ENCODE data around the gene SNED1. TPM values are rescaled to one million over a fixed set of nuclear protein-coding genes. Genes with fewer than 3 reads are reported as not detected.

SNED1 gene
- total RNA-seq, 1 experiment from 2014 or later, result 0.76 TPM

DNA sequence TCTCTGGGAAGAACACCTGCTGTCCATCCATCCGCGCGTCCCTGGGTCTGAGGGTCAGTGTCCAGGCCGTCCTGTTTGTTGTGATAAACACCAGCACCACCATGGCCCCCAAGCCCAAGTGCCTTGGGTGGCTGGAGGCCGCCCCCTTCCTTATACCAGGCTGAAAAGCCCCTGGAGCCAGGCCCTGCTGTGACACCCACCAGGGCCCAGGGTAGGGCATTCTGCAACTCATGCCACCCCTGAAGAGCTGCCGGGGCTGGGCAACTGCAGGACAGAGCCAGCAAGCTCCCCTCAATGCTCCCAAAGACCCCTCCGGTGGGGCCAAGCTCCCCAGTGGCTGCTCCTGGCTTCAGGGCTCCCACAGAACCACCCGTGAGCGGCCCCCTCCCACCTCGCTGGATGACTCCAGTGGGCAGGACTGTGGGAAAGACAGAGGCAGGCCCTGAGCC lies 31.9 kb upstream of the SNED1 start:
- CTCF ChIA-PET, result no interaction called here
- H3K36me3 Mint-ChIP-seq (ENCODE audit: insufficient read depth, unreplicated experiment), result no peaks in the 10 kb centered on the region
- no peak for DNase-seq
- no peaks in the 10 kb centered on the region for H3K9me3 Mint-ChIP-seq (ENCODE audit: low read depth, unreplicated experiment)
- TF ChIP-seq, protein P1, sequence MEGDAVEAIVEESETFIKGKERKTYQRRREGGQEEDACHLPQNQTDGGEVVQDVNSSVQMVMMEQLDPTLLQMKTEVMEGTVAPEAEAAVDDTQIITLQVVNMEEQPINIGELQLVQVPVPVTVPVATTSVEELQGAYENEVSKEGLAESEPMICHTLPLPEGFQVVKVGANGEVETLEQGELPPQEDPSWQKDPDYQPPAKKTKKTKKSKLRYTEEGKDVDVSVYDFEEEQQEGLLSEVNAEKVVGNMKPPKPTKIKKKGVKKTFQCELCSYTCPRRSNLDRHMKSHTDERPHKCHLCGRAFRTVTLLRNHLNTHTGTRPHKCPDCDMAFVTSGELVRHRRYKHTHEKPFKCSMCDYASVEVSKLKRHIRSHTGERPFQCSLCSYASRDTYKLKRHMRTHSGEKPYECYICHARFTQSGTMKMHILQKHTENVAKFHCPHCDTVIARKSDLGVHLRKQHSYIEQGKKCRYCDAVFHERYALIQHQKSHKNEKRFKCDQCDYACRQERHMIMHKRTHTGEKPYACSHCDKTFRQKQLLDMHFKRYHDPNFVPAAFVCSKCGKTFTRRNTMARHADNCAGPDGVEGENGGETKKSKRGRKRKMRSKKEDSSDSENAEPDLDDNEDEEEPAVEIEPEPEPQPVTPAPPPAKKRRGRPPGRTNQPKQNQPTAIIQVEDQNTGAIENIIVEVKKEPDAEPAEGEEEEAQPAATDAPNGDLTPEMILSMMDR (IDR thresholded peaks at IDR 0.05; ENCODE audit: unreplicated experiment), result no peak
- intact Hi-C loops (cut with micrococcal nuclease; ENCODE audit: unreplicated experiment), result no loop called here
- H3K27ac Mint-ChIP-seq (ENCODE audit: unreplicated experiment), result no peak overlapping the region
- H3K27me3 Mint-ChIP-seq (ENCODE audit: unreplicated experiment), result peaks cover 34% of the 10 kb centered on the region
- H3K4me1 Mint-ChIP-seq (ENCODE audit: low read depth, unreplicated experiment), result no peaks in the 10 kb centered on the region
- H3K4me3 Mint-ChIP-seq (ENCODE audit: low read depth, unreplicated experiment), result no peak overlapping the region
- BruUV-seq (replicated peaks), result no TSS peak

DNA sequence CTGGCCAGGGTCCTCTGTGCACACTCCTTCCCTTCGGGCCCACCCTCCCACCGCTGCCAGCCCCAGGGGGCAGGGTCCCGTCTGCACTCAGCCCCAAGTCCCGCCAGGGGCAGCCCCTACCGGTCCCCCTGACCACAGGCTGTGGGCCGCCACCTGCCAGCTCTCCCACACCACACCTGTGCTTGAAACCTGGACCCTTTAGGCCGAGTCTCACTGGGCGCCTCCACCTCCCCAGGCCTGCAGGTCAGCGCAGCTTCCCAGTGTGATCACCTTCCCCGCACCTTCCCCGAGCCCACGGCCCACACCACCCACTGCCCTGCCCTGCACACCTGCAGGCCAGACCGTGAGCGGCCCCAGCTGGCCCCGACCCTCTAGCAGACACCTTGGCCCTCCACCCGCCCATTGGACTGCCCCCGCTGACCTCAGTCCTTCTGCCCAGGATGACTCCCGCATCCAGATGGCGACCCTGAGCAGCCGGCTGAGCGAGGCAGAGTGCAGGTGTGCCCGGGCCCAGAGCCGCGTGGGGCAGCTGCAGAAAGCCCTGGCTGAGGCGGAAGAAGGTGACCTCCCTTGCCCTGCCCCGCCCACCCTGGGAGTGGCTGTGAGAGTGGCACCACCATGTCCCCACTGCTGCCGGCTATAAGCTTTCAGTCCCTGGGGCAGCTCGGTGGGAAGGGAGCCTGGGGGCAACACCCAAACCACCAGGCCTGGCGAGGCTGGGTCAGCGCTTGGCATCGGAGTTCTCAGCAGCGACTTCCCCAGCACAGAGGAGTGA lies 31.3 kb upstream of the SNED1 start:
- no TSS peak for BruUV-seq (replicated peaks)
- Mint-ChIP-seq H3K4me3 (ENCODE audit: low read depth, unreplicated experiment) (no peak overlapping the region), H3K36me3 (ENCODE audit: insufficient read depth, unreplicated experiment) (no peaks in the 10 kb centered on the region), H3K27ac (ENCODE audit: unreplicated experiment) (no peak overlapping the region), H3K27me3 (ENCODE audit: unreplicated experiment) (peaks cover 40% of the 10 kb centered on the region), H3K4me1 (ENCODE audit: low read depth, unreplicated experiment) (no peaks in the 10 kb centered on the region), H3K9me3 (ENCODE audit: low read depth, unreplicated experiment) (no peaks in the 10 kb centered on the region)
- CTCF ChIA-PET, result no interaction called here
- intact Hi-C loops (cut with micrococcal nuclease; ENCODE audit: unreplicated experiment), result no loop called here
- TF ChIP-seq, protein P1 (IDR thresholded peaks at IDR 0.05; ENCODE audit: unreplicated experiment), result no peak
- DNase-seq, result no peak

DNA sequence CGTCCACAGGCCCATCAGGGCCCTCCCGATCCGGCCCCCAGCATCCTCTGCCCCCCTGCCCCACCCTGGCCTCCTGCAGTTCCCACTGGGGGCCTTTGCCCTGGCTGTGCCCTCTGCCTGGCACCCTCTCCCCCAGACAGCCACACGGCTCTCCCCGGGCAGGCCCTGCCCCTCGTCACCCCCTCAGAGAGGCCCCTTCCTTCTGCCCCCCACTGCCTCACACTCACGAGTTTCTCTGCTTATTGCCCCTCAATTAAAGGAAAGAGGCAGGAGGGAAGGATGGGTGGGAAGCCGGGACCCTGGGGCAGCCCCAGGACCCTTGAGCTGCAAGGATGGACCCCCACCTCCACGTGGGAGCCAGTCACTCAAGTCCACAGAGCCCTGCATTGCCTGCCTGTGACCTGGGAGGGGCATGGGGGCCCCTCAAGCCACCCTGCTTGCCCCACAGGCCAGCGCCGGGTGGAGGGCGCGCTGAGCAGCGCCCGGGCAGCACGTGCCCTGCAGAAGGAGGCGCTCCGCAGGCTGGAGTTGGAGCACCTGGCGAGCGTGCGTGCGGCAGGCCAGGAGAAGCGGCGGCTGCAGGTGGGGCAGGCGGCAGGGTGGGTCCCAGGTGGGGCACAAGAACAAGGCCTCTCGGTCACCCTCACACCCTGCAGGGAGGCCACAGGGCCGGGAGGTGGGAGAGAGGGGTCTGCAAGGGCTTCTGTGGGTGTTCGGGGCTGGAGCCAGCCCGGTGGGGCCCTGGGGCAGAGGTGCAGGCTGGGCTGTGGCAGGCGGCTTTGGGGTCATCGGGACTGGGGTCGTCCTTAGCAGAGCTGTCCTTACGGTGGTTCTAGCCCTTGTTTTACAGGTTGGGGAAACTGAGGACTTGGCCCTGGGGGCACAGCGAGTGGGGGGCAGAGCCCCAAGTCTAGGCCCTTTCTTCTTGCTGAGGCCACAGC lies 30.5 kb upstream of the SNED1 start:
- Mint-ChIP-seq H3K27me3 (ENCODE audit: unreplicated experiment) (peaks cover 49% of the 10 kb centered on the region), H3K4me1 (ENCODE audit: low read depth, unreplicated experiment) (no peaks in the 10 kb centered on the region), H3K36me3 (ENCODE audit: insufficient read depth, unreplicated experiment) (no peaks in the 10 kb centered on the region), H3K9me3 (ENCODE audit: low read depth, unreplicated experiment) (no peaks in the 10 kb centered on the region), H3K4me3 (ENCODE audit: low read depth, unreplicated experiment) (no peak overlapping the region), H3K27ac (ENCODE audit: unreplicated experiment) (no peak overlapping the region)
- BruUV-seq (replicated peaks), result no TSS peak
- DNase-seq, result no peak
- intact Hi-C loops (cut with micrococcal nuclease; ENCODE audit: unreplicated experiment), result no loop called here
- TF ChIP-seq, protein P1 (IDR thresholded peaks at IDR 0.05; ENCODE audit: unreplicated experiment), result no peak
- CTCF ChIA-PET, result interaction anchor here (0.7 kb wide), 1 partner anchor 904 kb away, joined by 5 read pairs; no protein-coding TSS in a partner anchor

DNA sequence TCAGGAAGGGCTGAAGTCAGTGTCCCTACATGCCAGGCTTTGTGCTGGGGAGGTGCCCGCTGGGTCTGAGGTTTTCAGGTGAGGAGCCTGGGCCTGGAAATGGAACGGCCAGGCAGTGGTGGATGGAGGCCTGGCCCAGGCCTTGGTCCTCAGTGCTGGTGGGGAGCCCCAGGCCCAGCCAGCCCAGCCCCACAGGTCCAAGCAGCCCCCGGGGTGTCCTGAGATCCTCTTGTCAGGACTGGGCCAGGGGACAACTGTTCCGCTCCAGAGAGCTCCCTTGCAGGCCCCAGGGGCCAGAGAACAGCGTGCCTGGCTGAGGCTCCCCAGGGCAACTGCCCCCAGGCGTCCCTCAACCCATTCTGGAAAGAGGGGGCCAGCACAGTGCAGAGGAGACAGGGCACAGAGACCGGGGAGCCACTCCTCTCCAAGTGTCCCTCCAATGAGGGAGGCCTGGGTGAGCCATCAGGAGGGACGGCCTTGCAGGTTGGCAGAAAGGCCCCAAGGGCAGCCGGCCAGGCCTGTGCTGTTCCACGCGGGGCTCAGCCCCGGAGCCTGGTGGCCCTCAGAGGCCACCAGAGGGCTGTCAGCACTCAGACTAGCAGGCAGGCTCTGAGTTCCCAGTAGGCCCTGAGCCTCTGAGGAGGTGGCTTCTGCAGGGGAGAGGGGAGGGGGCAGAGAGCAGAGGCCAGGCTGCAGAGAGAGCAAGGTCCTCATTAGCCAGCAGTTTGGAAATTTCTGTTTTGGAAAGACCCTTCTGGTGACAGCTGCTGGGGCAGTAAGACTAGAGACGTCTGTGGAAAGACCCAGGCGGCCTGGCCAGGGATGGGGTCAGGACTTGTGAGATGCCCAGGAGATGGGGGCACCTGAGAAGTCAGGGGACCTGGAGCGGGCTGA lies 29.4 kb upstream of the SNED1 start:
- no peaks in the 10 kb centered on the region for H3K9me3 Mint-ChIP-seq (ENCODE audit: low read depth, unreplicated experiment)
- no peaks in the 10 kb centered on the region for H3K4me1 Mint-ChIP-seq (ENCODE audit: low read depth, unreplicated experiment)
- H3K36me3 Mint-ChIP-seq (ENCODE audit: insufficient read depth, unreplicated experiment), result no peaks in the 10 kb centered on the region
- no TSS peak for BruUV-seq (replicated peaks)
- CTCF ChIA-PET, result no interaction called here
- H3K27ac Mint-ChIP-seq (ENCODE audit: unreplicated experiment), result no peak overlapping the region
- intact Hi-C loops (cut with micrococcal nuclease; ENCODE audit: unreplicated experiment), result no loop called here
- peaks cover 59% of the 10 kb centered on the region for H3K27me3 Mint-ChIP-seq (ENCODE audit: unreplicated experiment)
- H3K4me3 Mint-ChIP-seq (ENCODE audit: low read depth, unreplicated experiment), result no peak overlapping the region
- DNase-seq, result no peak
- TF ChIP-seq, protein P1 (IDR thresholded peaks at IDR 0.05; ENCODE audit: unreplicated experiment), result no peak

Measured in Calu3 (cell line).